SK-N-SH treated with all-trans-retinoic acid at 6 μM for 48 hours (cell line): ENCODE data around the gene MARF1.

Source experiments
- ARNTL ChIP-seq: fragments of 450-650 bp; formaldehyde crosslinking; IDR thresholded peaks from 2 replicates; pipeline ENCODE4 v1.5.0; 2020; ENCODE audit warnings: low read depth, mild to moderate bottlenecking, moderate library complexity, borderline replicate concordance
- BACH2 ChIP-seq: fragments of 250-450 bp; sonication (Bioruptor Pico); IDR thresholded peaks from 2 replicates; pipeline ENCODE4 v1.9.0; 2021; ENCODE audit warnings: mild to moderate bottlenecking, borderline replicate concordance
- PPARA ChIP-seq: fragments of 250-450 bp; sonication (Bioruptor Pico); IDR thresholded peaks from 2 replicates; pipeline ENCODE4 v1.5.0; 2020; ENCODE audit warnings: mild to moderate bottlenecking, borderline replicate concordance
- RARB ChIP-seq: fragments of 250-450 bp; sonication (Bioruptor Pico); IDR thresholded peaks from 2 replicates; pipeline ENCODE4 v1.8.0; 2021; ENCODE audit warnings: mild to moderate bottlenecking, moderate library complexity
- SNAI2 ChIP-seq: fragments of 250-450 bp; sonication (Bioruptor Pico); IDR thresholded peaks from 2 replicates; pipeline ENCODE4 v1.5.0; 2020; ENCODE audit warnings: mild to moderate bottlenecking, moderate library complexity
- ZFP3 ChIP-seq: fragments of 250-450 bp; sonication (Bioruptor Pico); IDR thresholded peaks from 2 replicates; pipeline ENCODE4 v1.5.0; 2020; ENCODE audit warnings: mild to moderate bottlenecking, moderate library complexity
- ZNF565 ChIP-seq: fragments of 450-650 bp; formaldehyde crosslinking; conservative IDR thresholded peaks from 2 replicates; pipeline ENCODE4 v1.5.0; 2020; ENCODE audit warnings: low read depth, mild to moderate bottlenecking, moderate library complexity
- TF ChIP-seq, protein P1 (sequence below): fragments of 250-450 bp; sonication (Bioruptor Pico); IDR thresholded peaks from 2 replicates; pipeline ENCODE4 v1.5.1; 2020; ENCODE audit warnings: low read depth, mild to moderate bottlenecking, moderate library complexity

GRCh38 chr16:15621456-15621855 lies 21.5 kb downstream of the MARF1 start:
- TF ChIP-seq, protein P1, sequence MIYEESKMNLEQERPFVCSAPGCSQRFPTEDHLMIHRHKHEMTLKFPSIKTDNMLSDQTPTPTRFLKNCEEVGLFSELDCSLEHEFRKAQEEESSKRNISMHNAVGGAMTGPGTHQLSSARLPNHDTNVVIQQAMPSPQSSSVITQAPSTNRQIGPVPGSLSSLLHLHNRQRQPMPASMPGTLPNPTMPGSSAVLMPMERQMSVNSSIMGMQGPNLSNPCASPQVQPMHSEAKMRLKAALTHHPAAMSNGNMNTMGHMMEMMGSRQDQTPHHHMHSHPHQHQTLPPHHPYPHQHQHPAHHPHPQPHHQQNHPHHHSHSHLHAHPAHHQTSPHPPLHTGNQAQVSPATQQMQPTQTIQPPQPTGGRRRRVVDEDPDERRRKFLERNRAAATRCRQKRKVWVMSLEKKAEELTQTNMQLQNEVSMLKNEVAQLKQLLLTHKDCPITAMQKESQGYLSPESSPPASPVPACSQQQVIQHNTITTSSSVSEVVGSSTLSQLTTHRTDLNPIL (CRISPR knock-in tag), result no peak
- TF ChIP-seq ARNTL (CRISPR knock-in tag) (no peak), BACH2 (CRISPR knock-in tag) (no peak), RARB (no peak), ZFP3 (no peak), SNAI2 (CRISPR knock-in tag) (no peak), ZNF565 (no peak), PPARA (CRISPR knock-in tag) (no peak)
